ENCODE results near the gene COX15.

GRCh38 chr10:99760321-99760720, 28.4 kb upstream of the COX15 start:
- TF ChIP-seq ZFP3 (tag by site-specific recombination; IDR thresholded peaks at IDR 0.05; ENCODE audit: low read depth) (no peak), CTCF (tag by site-specific recombination; IDR thresholded peaks at IDR 0.05) (no peak), ZNF274 (IDR thresholded peaks at IDR 0.05; ENCODE audit: low read length) (no peak), ZNF274 (tag by site-specific recombination; IDR thresholded peaks at IDR 0.05; ENCODE audit: borderline replicate concordance) (no peak), KLF10 (tag by site-specific recombination; IDR thresholded peaks at IDR 0.05) (no peak), HOXD13 (CRISPR knock-in tag; IDR thresholded peaks at IDR 0.05; ENCODE audit: borderline replicate concordance) (no peak)

All from HEK293 (cell line).